Type B pancreatic cell (in vitro differentiated cells): ENCODE data around the gene RALGPS1. TPM values are rescaled to one million over a fixed set of nuclear protein-coding genes. Genes with fewer than 3 reads are reported as not detected.

Experiments
- DNase-seq: peaks from one replicate; pipeline ENCODE4 v3.0.0; 2021; ENCODE audit warnings: mixed read lengths; ENCODE audit not compliant: unreplicated experiment; ENCODE audit errors: extremely low spot score
- H3K27ac Mint-ChIP-seq: 2 replicates; pipeline ENCODE4 v1.8.0; 2021; ENCODE audit warnings: mild to moderate bottlenecking, mixed read lengths
- H3K27me3 Mint-ChIP-seq: 2 replicates; pipeline ENCODE4 v1.8.0; 2021; ENCODE audit warnings: mixed read lengths
- H3K36me3 Mint-ChIP-seq: 2 replicates; pipeline ENCODE4 v1.8.0; 2021; ENCODE audit warnings: mixed read lengths
- H3K4me1 Mint-ChIP-seq: one replicate; pipeline ENCODE4 v1.8.0; 2021; ENCODE audit warnings: mixed read lengths; ENCODE audit not compliant: unreplicated experiment
- H3K4me3 Mint-ChIP-seq: 2 replicates; pipeline ENCODE4 v1.8.0; 2021; ENCODE audit warnings: mild to moderate bottlenecking, mixed read lengths
- H3K9me3 Mint-ChIP-seq: 2 replicates; pipeline ENCODE4 v1.8.0; 2021; ENCODE audit warnings: mixed read lengths
- CTCF ChIP-seq: fragments of 200-600 bp; sonication (generic); conservative IDR thresholded peaks from 2 replicates; pipeline ENCODE4 v1.5.0; 2021; ENCODE audit warnings: antibody characterized with exemption, mild to moderate bottlenecking
- total RNA-seq: library from RNA; stranded (reverse); gene quantifications from 2 replicates; pipeline ENCODE4 v1.2.1, GENCODE V29; 2021; ENCODE audit warnings: low replicate concordance

The RALGPS1 gene
- total RNA-seq, 1 donor from 2014 or later, result 16.7 TPM

- DNase-seq, result no peak
- TF ChIP-seq CTCF, result no peak
- Mint-ChIP-seq H3K36me3 (no peaks in the 10 kb centered on the region), H3K27me3 (no peaks in the 10 kb centered on the region), H3K27ac (no peak overlapping the region), H3K4me3 (no peak overlapping the region), H3K4me1 (peaks cover 6% of the 10 kb centered on the region), H3K9me3 (no peaks in the 10 kb centered on the region)
Observed at GRCh38 chr9:127177231-127177630, 262.6 kb downstream of the RALGPS1 start.

- Mint-ChIP-seq H3K36me3 (no peaks in the 10 kb centered on the region), H3K4me1 (peaks cover 6% of the 10 kb centered on the region), H3K9me3 (no peaks in the 10 kb centered on the region), H3K27me3 (no peaks in the 10 kb centered on the region), H3K4me3 (no peak overlapping the region), H3K27ac (no peak overlapping the region)
- peak; percentile 58 for DNase-seq
- no peak for TF ChIP-seq CTCF
Observed at GRCh38 chr9:127177665-127178265, 263.2 kb downstream of the RALGPS1 start.

DNA sequence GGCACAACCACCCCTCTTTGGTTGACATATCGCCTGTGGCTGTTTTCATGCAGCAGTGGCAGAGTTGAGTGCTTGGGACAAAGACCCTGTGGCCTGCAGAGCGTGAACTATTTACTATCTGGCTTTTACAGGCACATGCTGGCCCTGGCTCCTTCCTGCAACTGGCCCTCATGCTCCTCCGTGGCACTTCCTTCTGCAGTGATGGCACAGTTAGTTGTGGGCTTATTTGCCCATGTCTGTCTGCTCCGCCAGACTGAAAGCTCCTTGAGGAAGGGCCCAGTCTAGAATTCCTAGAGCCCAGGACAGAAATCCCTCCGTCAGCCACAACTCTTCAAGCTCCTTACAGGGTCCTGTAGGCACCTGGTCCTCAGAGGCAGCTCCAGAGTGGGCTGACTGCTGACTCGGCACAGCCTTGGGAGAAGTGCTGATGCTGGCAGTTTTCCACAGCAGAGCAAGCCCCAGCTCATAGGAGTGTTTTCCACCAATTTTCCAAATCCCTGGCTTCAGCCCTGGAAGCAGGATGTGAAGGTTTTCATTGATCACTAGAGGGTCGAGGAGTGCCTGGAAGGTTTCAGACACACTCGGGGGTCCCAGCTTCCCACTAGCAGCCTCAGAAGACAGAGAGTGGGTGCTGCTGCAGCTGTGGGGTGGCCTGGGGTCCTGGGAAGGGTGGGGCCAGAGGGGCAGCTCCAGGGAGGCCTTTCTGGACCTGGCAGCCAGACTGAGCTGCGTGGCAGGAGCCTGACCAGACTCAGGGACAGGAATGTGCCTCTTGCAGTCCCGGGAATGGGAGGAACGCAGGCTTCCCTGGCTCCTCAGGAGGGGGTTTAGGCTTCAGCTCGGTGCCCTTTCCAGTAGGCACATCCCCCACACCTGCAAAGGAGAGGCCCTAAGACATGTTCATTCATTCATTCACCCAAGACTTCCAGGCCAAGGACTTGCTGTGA lies 264.4 kb downstream of the RALGPS1 start:
- no peaks in the 10 kb centered on the region for H3K36me3 Mint-ChIP-seq
- no peaks in the 10 kb centered on the region for H3K9me3 Mint-ChIP-seq
- peak overlapping the region; percentile 56 for H3K27ac Mint-ChIP-seq

GRCh38 chr9:127179633-127180441 lies 265.3 kb downstream of the RALGPS1 start:
- H3K27ac Mint-ChIP-seq, result no peak overlapping the region
- peaks cover 9% of the 10 kb centered on the region for H3K4me1 Mint-ChIP-seq
- H3K9me3 Mint-ChIP-seq, result no peaks in the 10 kb centered on the region
- H3K4me3 Mint-ChIP-seq, result no peak overlapping the region
- no peak for DNase-seq
- no peak for TF ChIP-seq CTCF
- no peaks in the 10 kb centered on the region for H3K27me3 Mint-ChIP-seq
- no peaks in the 10 kb centered on the region for H3K36me3 Mint-ChIP-seq

More for the DNA sequence above, 264.4 kb downstream of the RALGPS1 start:
- TF ChIP-seq CTCF, result no peak
- Mint-ChIP-seq H3K4me1 (peaks cover 9% of the 10 kb centered on the region), H3K27me3 (no peaks in the 10 kb centered on the region), H3K4me3 (no peak overlapping the region)
- DNase-seq, result peak; percentile 58

- H3K27ac Mint-ChIP-seq, result no peak overlapping the region
- no peak overlapping the region for H3K4me3 Mint-ChIP-seq
- peaks cover 18% of the 10 kb centered on the region for H3K4me1 Mint-ChIP-seq
- peak; percentile 60 for DNase-seq
- no peak for TF ChIP-seq CTCF
- no peaks in the 10 kb centered on the region for H3K9me3 Mint-ChIP-seq
- no peaks in the 10 kb centered on the region for H3K36me3 Mint-ChIP-seq
- H3K27me3 Mint-ChIP-seq, result no peaks in the 10 kb centered on the region
Observed at GRCh38 chr9:127180457-127181314, 266.1 kb downstream of the RALGPS1 start.
